ENCODE data around the gene CENPP.
"Not testable (repeated sequence)": the region's sequence is repeated elsewhere in the genome, so short reads cannot be mapped to it uniquely, and the experiment has no call there.

Gene CENPP

DNA sequence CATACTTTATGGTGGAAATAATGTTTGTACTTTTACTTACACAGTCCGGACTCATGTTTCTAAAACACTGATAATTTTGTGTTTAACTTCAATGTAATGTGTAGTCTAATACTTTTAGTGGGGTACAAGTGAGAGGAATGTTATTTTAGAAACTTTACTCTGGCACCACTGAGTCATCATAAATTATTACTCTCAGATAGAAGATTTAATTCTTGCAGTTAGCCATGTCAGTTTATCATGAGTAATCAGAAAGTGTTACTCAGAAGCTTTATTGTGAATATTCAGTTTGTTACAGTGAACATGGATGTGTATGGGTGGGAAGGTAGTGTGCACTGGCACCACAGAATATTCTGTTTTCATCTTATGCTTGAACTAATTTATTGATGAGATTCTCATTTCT, 58.6 kb downstream of the CENPP start:
- DNase-seq = no peak

DNA sequence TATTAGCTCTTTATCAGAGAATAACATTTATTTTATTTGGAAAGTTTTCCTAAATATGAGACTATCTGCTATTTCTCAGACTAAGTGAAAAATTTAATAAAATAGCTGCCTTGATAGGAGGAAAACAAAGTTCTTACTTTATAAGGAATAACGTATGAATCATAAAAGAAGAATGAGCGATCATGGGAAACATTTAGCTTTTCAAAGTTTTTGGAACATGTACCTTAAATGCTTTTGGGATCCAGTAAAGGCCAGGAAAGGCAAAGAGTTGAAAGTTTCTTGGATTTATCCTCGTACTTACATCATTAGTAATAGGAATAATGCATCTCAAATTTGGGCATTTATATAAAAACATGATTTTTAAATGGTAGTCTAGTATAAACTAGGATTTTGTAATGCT, 59.2 kb downstream of the CENPP start:
- DNase-seq = no peak

DNA sequence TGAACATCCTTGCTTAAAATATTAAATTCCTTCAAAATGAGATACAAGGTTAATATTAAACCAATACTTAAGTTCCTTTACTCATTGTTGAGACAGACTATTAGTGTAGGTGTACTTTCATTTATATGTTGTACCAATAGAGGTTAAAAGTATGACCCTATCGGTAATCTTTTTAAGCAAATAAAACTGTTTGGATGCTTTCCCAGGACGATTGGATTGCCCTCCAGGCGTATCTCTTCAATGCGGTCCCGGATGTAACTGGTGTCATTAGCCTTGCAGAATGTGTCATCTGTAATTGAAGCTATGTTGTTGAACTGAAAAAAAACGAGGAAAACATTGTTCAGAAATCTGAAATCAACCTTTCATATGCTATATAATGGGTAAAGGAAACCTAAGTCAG, 59.7 kb downstream of the CENPP start:
- DNase-seq = no peak

DNA sequence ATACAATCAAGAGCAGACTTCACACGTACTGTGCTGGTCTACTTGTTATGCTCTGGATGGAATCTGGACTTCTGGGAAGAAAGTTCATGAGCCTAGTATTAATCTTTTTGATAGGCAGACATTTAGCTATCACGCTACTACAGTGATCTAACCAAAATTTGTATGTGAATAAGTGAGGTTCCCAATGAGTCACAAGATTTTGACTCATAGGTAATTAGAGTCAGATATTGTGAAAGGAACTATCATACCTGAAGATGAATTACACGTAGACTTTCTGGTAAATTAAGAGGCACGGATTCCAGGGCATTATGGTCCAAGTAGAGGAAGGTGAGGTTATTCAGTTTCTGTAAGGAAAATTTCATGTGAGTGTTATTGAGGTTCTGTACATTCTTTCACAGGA, 60.2 kb downstream of the CENPP start:
- DNase-seq = no peak

DNA sequence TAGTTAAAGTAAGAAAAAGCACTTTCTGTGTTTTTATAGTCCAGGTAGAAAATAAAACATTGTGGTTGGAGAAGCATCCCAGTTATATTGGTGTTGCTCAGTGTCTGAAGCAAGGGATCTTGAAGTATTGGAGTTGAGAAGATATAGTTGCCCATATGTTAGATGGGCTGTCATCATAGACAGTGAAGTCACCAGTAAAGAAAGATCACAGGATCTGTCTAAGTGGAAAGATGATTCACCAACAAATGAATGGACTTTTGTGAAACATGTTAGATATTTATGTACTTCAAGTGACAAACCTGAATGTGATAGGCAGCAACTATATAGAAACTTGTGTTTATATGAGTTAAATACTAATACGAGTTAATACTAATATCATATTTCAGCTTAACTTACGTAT, 66.9 kb downstream of the CENPP start:
- DNase-seq = no peak

DNA sequence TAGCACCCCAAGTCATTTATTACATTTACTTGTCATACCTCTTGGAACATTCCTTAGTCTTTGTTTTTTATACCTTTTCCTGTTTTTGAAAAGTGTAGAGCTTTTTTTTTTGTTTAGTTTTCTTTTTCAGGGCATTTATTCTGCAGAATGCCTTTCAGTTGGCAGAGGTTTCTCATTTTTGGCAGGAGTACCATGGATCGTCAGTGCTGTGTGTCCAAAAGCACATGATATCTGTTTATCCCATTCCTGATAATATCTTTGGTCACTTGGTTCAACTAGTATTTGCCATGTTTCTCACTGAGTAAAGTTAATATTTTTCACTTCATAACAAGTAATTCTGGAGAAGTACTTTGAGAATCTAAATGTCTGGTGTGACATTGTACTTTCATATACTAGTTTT, 67.9 kb downstream of the CENPP start:
- no peak for DNase-seq

DNA sequence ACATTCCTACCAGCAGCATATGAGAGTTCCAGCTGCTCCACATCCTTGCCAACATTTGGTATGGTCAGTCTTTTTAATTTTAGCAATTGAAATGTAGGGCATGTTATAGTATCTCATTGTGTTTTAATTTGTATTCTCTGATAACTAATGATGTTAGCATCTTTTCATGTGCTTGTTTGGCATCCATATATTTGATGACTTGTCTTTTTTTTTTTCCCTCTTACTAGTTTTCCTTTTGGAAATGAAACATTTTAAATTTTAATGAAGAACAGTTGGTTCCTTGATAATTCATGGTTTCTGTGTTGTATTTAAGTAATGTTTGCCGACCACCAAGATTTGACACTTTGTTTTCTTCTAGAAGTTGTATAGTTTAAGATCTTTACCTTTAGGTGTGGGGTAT, 69.9 kb downstream of the CENPP start:
- DNase-seq = no peak

DNA sequence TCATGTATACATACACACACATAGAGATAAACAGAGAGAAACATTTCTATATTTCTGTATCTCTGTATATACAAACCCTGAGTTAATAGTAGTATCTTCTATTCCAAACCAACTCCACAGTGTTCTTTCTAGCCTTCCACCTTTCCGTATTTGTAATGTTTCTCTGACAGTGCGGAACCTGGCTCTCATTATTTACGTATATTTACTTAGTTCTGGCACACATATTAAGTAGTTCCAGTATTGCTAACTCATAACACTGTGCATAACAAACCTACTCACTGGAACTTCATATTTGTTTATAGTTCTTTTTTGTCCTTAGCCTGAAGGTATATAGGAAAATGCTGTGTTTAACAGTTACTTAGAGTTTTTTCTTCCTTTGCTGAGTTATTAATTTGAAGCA, 72.1 kb downstream of the CENPP start:
- DNase-seq = no peak

DNA sequence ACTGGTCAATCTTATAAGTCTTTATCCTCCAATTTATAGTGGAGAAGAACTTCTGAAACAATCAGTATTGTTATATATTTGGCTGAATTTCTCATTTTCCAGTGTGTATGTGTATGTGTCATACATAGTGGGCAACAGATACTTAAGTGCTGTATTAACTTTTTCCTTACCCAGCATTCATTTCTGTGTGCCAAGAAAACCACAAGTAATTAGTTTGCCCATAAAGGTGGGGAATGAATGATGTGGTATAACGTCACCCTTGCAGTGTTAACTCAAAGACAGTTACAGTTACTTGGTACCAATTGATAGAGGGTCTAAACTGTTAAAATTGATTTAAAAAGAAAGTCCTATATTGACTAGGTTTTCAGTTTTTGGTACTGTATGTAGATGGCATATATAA, 76.6 kb downstream of the CENPP start:
- DNase-seq = no peak

DNA sequence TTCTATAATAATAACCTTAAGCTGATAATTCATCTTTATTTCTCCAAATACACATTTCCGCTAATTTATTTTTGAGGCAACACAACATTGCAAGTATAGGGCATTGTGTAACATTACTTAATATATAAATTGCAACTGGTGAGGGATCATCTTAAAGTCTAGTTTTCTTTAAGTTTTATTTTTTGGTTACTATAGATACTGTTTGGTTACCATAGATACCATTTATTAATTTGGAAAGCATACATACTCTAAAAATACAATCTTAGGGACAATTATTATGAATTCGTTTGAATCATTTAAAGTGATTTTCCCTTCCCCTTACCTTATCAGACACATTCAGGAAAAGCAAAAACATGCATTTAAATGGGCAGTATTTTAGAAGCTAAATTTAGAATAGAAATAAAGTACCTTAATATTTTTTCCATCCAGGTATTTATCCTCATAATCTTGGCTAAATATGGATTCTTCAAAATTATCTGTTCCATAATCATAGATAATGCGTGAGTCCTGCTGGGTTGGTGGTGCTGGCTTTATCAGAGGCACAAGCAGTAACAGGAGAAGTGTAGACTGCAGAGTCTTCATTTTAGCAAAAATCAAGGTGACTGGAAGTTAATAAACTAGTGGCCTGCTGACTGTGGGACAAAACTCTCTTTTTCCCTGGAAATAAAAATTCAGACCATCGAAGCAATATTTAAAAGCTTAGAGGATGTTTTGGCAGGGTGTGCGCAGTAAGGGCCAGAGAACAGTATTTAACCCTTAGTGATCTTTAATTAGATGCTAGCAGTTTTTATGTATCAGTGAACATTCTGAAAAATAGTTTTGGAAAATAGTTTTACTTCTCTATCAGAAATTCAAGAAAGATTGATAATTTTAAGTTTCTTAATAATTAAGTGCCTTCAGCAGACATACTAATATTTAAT, 77.3 kb downstream of the CENPP start:
- DNase-seq = no peak

DNA sequence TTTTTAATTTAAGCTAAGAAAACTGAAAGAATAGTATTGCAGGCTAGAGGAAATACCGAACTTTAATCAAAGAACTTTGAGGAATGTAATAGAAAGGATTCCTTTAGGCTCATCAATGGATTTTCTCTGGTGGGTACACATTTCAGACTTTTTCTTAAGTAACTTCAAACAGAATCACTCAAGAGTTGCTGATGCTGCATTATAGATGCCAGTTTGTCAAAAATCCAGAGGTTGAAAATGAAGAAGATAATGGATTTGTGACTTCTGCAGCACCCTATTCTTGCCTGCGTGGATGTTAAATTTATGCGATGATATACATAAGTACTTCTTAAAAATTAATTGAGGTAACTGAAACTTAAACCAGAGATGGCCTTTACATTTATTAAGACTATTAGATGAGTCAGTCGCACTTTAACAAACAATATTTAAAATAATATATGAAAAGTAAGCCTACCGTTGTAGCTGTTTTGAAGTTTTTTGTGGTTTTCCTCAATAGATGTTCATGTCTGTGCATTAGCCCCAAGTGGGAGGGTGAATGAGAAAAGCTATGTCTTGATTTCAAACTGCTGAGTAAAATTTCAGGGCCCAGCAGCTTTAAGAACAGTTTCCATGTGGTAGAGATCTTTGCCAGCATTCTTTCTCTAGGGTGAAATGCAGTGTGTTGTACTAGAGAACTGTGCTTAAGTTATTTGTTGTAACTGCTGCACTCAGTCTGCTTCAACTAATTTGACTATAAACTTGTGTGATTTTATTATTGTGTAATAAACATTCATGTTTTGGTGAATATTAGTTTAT, 78.5 kb downstream of the CENPP start, which contains the start of gene OGN:
TSS of gene OGN (minus strand) at position 537 of the 795 bp plus-strand sequence. CDS start 1,171 bp downstream, outside the sequence.
- no peak for DNase-seq

DNA sequence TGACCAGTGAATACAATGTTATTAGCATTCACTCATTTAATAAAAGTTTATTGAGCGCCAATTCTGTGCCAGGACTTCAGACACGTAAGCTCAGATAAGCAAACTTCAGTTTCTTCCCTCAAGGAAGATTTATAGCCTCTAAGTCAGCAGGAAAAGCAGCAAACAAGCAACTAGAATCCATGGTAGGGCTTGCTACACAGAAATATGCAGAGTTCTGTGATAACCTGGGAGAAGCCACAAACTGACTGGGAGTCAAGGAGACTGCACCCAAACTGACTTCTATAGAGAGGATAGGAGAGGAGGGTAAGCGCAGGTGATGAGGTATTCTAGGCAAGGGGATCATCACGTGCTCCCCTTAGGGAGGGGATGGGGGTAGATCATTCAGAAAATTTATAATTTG, 80.1 kb downstream of the CENPP start:
- no peak for DNase-seq

DNA sequence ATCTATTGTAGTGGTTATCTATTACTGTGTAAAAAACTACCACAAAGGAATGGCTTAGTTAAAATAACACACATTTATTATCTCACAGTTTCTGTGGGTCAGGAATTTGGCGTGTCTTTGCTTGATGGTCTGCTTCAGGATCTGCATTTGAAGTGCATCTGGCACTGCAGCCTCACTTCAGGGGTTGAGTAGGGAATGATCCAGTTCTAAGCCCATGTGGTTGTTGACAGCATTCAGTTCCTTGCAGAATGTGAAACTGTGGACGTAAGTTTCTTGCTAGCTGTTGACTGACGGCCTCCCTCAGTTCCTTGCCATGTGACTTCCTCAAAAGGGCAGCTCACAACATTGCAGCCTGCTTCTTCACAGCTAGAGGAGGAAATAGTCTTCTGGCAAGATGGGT, 80.7 kb downstream of the CENPP start:
- no peak for DNase-seq

DNA sequence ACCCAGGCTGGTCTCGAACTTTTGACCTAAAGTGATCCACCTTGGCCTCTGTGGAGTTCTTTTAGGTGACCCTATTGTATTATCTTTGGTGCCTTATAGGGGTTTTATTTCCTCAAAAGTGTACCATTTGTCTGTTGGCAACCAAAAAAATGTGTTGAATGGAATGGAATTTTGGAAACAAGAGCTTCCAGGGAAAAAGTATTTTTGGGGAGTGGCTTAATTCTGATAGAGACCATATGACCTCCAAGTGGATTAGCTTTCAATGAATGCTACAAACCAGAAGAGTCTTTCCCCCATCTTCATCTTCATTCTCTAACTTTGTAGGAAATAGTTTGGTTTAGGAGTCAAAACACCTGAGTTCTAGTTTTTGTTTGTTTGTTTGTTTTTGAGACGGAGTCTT, 82.1 kb downstream of the CENPP start:
- DNase-seq = no peak

DNA sequence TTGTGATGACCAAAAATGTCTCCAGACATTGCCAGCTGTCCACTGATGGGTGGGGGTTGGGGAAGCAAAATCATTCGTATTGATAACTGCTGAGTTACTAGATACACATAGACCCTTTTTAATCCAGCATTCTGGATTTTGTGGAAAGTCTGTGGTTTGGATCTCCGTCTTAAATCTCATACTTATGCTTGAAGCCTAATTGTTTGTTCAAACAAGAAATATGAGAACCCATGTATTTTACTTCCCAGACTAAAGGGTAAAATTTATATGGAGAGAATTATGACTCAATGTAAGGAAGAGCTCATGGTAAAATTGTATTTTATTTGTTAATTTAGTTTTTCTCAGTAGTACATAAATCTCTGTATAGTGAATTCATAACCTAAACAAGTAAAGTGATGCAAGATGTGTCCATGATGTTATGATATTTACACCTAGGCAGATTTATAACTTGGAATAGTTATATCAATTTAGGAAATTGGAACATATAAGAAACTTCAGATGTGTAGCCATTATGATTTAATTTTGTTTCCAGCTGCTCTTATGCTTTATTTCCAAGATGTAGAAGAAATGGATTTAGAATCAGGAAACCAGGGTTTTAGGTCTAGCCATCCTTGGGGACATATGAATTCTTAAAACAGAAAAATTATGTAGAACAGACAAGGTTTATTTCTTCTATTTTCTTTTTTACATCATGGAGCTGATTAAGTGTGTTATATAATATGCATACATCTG, 83.2 kb downstream of the CENPP start:
- DNase-seq = no peak

DNA sequence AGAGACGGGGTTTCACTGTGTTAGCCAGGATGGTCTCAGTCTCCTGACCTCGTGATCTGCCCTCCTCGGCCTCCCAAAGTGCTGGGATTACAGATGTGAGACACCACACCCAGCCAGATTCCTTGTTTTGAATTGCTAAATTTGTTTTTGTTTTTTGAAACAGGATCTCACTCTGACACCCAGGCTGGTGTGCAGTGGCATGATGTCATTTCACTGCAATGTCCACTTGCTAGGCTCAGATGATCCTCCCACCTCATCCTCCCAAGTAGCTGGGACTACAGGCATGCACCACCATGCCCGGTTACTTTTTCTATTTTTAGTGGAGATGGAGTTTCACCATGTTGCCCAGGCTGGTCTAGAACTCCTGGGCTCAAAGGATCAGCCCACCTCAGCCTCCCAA, 85.4 kb downstream of the CENPP start:
- not testable (repeated sequence) for DNase-seq

DNA sequence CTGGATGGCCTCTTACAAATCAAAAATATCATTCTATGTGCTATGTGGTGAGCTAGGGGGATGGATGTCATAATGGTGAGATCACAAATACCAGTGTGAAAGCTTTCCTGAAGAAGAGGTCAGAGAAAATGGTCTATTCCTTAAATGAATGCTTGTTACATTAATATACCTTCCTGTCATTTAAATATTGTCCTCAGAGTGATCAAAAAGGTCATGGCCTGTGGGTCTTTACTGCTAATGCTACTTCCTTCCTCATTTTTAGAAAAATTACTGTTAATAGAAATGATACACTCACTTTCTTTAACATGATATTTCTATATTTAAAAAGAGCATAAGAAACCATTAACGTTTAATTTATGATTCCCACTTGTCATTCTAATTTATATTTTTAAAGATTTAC, 88.8 kb downstream of the CENPP start:
- no peak for DNase-seq

DNA sequence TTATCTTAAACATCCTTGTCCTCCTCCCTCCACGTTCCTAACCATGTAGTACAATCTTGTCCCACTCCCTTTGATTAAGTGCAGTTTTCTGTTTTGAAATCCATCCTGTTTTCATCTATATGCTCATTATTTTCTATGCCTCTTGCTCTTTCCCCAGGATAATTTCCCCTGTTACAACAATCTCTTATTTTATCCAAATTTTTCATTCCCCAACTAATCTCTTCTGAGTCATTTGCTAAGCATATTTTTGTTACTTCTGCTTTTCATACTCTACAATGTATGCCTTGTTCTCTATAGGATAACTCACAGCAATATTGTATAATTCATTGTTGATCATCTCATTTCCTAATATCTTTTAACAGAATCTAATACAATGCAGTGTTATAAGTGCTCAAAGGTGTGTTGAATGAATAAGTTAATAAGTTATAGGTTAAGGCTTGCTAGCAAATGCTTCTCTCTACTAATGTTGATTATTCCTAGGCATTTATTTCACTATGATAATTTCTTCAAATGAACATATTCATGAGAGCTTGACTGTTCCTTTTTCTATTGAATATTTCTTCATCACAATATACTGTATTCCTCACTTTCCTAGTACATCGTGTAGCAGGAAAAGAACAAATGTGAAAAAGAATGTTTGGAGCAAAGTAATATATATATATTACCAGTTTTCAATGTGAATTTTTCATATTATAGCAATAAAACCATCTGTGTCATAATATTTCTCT, 97.0 kb downstream of the CENPP start:
- no peak for DNase-seq

DNA sequence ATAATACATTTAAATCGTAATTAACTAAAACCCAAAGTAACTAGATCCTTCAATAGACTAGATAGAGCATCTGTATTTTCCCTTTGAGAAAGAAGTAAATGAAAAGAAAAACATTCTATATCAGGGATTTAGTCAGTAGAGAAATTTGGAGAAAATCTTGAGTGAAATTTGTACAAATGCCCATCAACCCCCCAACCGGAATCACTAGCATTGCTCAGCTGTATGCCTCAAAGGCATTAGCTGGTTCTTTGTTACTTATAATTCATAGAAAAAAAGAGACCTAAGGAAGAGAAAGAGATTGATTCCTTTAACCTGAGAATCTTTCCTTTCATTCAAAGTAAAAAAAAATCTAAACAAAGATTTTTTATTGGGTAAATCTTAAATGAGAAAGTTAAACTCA, 97.9 kb downstream of the CENPP start:
- DNase-seq = no peak

DNA sequence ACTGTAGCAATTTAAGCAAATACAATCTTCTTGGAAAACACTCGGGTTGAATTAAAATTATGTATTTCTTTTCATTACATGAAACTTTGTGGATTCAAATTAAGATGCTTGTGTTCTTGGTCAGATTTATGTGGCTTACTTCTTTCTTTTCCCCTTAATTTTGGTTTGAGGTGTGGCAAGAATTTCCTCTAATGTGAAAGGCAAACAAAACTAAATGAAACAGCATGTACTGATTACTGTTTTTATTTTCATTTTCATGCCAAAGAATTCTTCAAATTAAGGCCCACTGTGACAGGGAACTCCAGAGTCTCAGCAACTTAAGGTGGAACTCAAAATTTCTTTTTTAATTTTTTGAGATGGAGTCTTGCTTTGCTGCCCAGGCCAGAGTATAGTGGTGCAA, 98.6 kb downstream of the CENPP start, which contains the start of gene OMD:
TSS of gene OMD (minus strand) at position 132 of the 400 bp plus-strand sequence. CDS start 6,913 bp downstream, outside the sequence.
- no peak for DNase-seq

DNA sequence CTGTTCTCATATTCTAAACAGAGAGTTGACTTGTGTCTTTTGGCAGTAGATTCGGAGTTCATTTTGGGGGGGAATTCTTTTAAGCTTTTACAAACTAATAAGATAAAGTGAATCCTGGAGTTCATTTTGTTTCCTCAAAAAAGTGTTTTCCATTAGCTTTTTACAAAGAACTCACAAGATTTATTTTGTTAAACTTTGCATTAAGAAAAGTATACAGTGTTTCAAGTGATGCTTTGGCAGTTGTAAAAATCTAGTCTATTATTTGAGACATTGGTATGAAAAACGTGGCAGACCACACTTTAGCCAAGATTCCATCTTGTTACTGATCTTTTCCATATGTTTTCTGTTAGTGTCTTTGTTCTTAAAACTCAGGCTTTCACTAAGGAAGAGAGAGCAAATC, 99.7 kb downstream of the CENPP start:
- DNase-seq = no peak

DNA sequence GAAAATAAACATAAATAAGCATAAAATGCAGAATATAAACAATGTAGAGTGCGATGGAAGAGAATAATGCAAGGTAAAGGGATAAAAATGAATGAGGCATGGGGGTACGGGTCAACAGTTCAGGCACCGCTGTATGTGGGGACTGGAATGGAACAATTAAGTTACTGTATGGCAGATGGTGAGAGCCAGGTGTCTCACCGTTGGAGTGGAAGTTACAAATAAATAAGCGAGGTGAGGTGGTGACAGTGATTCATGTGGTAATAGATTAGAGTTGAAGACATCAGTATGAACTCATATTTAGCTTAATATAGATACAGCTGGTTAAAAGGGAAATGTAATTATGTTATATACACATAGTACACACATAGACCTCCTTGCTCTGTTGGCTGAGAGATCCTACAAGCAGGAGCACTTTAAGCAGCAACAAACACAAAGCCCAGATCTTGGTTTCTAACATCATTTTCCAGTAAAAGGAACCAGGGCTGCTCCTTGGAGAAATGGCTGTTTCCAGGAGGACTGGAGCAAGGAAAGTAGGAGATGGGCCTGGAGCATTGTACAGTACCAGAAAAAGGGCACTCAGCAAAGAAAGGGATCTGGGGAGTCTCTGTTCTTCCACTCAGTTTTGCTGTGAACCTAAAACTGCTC, 100.9 kb downstream of the CENPP start:
- DNase-seq = peak; percentile 54
